GM21528 (cell line): ENCODE measurements around the gene PKMYT1.

ENCODE experiments used
- ATAC-seq: cut with Tn5 transposase; IDR thresholded peaks from one replicate; pipeline ENCODE4 v1.9.1; 2021; ENCODE audit warnings: mild to moderate bottlenecking, moderate library complexity; ENCODE audit not compliant: unreplicated experiment, low FRiP score

The PKMYT1 gene

GRCh38 chr16:2975161-2975795, 5.0 kb downstream of the PKMYT1 start:
- no peak for ATAC-seq

- no peak for ATAC-seq
These were observed 5.8 kb downstream of the PKMYT1 start for GRCh38 chr16:2974319-2975056.

DNA sequence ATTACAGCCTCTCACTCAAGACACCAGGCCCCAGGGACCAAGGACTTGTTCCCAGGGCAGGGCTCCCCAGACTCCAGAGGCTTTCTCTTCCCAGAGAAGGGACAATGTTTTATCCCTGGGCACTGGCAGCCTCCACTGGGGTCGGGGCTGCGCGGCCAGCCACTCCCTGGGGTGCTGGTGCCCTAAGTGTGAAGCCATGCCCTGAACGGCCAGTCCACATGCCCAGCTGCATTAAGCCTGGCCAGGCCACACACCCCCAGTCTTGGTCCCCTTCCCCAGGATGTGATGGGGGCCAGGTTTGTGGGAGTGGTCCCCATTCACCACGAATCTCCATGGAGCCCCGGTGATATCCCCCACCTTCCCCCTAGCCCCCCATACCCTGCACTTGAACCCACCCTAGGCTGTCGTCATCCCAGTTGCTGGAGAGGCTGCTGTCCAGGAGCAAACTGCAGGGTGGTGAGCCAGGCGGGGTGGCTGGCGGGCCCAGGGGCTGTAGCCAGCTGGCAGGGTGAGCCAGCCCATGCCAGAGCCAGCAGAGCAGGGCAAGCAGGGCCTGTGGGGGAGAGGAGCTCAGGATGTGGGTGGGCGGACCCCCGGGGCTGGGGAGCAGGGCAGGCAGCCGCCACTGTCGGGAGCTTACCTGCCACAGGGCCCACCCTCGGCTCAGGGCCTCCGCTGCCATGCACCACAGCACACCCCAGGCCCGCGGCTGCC, 6.5 kb downstream of the PKMYT1 start:
- ATAC-seq: no peak

DNA sequence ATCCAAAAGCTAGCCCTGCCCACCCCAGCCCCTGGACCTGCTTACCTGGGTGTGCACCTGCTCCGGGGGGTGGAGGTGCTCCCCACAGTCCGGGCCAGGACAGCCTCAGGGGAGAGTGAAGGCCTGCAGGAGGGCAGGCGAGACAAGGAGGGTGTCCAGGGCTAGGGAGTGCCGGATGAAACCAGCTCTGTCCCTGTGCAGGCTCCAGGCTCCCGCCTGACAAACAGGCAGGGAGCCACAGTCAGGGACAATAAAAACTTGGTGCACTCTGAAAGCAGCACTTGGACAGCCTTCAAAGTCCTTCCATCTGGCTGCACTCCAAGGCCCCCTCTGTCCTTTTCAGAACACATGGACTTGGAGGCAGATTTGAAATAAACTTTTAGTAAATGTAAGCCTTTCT, 7.2 kb downstream of the PKMYT1 start:
- ATAC-seq: no peak

DNA sequence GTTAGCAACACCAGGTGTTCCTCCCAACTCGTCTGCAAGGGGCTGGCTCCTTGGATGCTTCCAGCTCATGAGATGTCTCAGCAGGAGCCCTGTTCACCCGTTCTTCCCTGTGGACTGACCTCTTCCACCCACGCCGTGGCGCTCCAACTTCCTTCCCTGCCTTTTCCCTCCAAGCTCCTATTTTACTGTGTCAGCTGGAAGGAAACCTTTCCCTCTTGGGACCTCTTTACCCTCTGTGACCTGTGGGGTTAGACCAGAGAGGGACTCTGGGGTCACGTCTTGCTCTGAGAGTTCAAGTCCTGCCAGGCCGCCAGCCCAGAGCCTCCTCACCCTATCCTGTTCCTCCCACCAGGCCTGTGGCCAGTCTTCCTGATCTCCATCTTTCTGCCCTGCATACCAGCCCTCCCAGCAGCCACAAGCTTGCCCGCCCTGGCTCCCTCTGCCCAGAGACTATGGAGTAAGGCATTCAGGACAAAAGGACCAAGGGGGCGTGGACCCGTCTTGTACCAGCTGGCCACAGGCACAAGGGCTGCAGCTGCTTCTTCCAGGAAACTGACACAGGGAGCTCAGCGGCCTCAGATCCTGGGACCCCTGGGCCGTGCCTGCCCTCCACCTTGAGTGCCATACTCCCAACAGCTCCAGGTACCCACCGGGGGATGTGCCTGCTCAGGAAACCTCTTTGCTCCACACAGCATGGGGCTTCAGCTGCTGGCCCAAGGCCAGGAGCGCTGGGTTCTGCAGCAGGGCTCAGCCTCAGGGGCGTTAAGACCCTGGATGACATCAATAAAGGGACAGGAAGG, 8.1 kb downstream of the PKMYT1 start:
- ATAC-seq: no peak

- no peak for ATAC-seq
These were observed 8.9 kb downstream of the PKMYT1 start for GRCh38 chr16:2971134-2971984.

- no peak for ATAC-seq
These were observed 9.7 kb downstream of the PKMYT1 start for GRCh38 chr16:2970563-2970962.

DNA sequence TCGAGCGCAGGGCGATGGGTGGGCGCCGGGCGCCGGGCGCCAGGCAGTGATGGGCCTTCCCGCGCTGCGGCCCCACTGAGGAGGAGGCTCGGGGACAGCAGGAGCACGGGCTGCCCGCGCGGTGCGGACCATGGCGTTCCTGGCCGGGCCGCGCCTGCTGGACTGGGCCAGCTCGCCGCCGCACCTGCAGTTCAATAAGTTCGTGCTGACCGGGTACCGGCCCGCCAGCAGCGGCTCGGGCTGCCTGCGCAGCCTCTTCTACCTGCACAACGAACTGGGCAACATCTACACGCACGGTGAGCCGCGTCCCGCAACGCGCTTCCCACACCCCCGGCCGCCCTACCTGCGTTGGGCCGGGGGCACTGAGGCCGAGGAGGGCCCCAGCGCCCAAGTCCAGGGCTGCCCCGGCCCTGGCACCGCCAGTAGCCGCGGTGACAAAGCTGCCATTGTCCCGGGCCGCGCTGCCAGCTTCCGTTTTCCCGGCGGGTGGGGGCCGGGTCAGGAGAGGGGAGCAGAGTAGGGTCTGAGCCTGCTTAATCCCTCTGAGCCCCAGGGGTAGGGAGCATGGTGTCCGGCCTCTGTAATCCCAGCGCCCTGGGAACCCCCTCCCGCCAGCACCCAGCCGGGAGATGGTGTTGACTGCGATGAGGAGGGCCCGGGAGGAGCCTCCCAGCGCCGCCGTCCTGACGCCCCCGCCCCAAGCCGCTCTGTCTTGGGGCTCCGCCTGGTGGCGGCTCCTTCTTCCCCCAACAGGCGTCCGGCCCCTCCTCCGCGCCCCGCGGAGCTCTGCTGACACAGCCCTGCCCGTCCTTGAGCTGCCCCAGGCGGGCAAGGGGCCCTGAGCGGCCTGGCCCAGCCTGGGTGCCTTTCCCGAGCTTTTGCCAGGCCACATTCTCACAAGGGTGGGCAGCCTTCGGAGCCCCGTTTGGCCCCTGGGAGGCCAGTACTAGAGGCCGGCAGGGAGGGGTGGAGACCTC, 10.4 kb downstream of the PKMYT1 start:
- peak; percentile 40 for ATAC-seq

DNA sequence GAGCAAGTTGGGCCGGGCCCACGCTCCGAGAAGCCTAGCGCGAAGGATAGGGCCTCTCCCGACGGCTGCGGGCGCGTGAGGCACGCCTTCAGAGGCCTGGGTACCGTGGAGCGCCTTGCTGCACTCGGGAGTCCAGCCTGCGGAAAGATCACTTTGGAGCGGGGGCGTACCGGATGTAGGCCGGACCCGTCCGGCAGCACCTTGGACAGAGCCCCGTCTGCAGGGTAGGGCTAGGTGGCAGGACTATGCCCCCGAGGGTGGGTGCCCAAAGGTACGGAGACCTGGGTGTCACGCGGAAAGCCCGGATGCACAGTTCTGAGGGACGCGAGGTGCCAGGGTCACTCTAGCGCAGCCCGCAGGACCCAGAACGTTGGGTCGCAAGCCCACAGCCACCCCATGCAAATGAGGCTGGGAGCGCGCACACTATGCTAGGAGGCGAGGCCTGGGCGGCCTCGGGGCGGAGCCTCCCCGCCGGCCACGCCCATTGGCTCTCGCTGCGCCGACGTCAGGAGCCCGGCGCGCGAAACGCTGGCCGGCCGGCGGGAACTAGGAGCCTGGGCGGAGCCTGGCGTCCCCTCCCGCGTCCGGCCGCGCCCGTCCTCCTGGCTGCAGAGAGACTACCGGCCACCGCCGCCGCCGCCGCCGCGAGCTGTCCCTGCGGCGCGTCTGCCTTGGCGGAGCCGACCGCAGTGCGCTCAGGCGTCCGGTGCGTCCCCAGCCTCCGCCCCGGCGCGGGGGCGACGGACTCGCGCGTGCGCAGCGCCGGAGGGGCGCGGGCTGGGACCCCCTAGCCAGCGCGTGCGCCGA, 11.3 kb downstream of the PKMYT1 start, which contains the start of gene PAQR4:
PAQR4 (plus strand) TSS at position 611 of the 807 bp plus-strand sequence. CDS start 327 bp downstream, outside the sequence.
- peak; percentile 68 for ATAC-seq

DNA sequence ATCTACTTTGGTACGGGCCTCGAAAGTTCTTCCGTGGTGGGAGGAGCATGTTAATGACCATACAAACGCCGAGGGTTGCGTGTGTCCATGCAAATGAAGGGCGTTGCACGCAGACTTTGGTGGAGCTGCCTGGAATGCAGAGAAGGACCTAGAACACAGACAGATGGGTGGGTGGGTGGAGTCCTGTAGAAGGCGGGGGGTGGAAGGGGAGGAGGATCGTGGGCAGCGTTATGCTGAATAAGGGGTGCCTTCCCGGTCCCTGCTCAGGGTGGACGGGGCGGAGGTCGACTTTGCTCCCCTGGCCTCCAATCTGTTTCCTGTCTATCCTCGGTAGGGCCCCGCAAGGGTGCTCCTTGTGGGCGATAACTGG, 11.9 kb downstream of the PKMYT1 start:
- ATAC-seq: no peak

DNA sequence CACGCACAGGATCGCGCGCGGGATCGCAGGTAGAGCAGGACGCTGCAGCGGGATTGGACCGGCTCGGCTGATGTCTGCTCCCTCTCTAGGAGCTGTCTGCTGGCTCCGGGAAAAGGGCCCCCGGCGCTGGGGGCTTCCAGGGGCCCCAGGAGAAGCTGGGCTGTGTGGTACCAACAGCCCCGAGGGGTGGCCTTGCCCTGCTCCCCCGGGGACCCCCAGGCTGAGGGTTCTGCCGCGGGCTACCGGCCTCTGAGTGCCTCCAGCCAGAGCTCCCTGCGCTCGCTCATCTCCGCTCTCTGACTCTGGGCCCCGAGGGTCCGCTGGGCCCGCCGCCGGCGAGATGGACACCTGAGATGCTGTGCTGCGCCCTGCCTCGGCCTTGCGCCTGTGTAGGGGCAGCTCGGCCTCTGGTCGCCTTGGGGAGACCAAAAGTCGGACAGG, 12.5 kb downstream of the PKMYT1 start:
- ATAC-seq: no peak

- no peak for ATAC-seq
These were observed 13.0 kb downstream of the PKMYT1 start for GRCh38 chr16:2967211-2967631.

GRCh38 chr16:2966808-2967191, 13.4 kb downstream of the PKMYT1 start:
- ATAC-seq: no peak

- no peak for ATAC-seq
These were observed 14.0 kb downstream of the PKMYT1 start for GRCh38 chr16:2966043-2966807.

DNA sequence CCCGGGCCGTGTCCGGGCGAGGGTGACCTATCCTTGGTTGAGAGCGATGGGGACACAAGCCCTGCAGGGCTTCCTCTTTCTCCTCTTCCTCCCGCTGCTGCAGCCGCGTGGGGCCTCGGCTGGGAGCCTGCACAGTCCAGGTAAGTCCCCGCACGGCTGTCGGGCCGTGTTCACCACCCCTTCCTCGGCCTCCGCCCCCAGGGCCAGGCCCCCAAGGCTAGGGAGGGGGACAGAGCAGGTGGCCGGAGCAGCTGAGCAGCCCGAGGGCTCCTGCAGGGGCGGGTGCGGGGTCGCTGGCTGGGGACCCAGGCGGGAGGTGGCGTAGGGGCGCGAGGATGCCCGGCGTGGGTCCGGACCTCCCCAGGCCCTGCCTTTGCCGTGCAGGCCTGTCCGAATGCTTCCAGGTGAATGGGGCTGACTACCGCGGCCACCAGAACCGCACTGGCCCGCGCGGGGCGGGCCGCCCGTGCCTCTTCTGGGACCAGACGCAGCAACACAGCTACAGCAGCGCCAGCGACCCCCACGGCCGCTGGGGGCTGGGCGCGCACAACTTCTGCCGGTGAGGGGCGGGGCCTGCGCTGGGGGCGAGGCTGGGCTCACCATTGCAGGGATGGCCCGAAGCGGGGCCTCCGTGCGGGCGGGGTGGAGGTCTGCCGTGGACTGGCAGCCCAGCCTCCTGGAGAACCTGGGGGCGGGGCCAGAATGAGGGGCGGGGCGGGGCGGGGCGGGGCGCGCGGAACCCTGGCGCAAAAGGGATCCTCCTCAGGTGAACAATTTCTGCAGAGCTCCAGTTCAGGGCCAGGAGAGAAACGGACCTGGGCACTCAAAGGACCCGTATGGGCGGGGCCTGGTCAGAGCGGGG, 15.5 kb downstream of the PKMYT1 start:
- ATAC-seq: no peak
